A673 (cell line): ENCODE data around the gene KCNQ1. TPM values are rescaled to one million over a fixed set of nuclear protein-coding genes. Genes with fewer than 3 reads are reported as not detected.

ENCODE experiments used
- BruUV-seq: library from RNA; stranded (reverse); fragments of 400-500 nt; replicated peaks from 2 replicates; lab custom pipeline; 2021; lab: Mats Ljungman, UMichigan
- CTCF ChIA-PET: fragments of 300-600 bp; sonication (Branson Sonifier 250); formaldehyde crosslinking; loops from one replicate; lab custom pipeline; 2022; ENCODE audit warnings: antibody characterized with exemption; lab: Charles Lee
- POLR2A ChIA-PET: fragments of 300-600 bp; sonication (Branson Sonifier 250); formaldehyde crosslinking; loops from one replicate; lab custom pipeline; 2022; ENCODE audit warnings: antibody characterized with exemption; ENCODE audit not compliant: low non-redundant PET; lab: Charles Lee
- DNase-seq: peaks from one replicate; pipeline ENCODE4 v3.0.0-alpha.2; 2015; ENCODE audit warnings: low spot score
- H3K27ac ChIP-seq: fragments of 200-600 bp; sonication (generic); 2 replicates; pipeline ENCODE4 v1.5.1; 2016; ENCODE audit warnings: mixed run types, low read depth, mild to moderate bottlenecking, mixed read lengths, antibody characterized with exemption, low read length; ENCODE audit not compliant: poor library complexity, severe bottlenecking
- H3K27me3 ChIP-seq: fragments of 200-600 bp; sonication (generic); replicated peaks from 2 replicates; pipeline ENCODE4 v1.6.1; 2017; ENCODE audit warnings: mixed run types, low read depth, mild to moderate bottlenecking, mixed read lengths, antibody characterized with exemption, low read length; ENCODE audit not compliant: insufficient read depth, poor library complexity
- H3K36me3 ChIP-seq: fragments of 200-600 bp; sonication (generic); 2 replicates; pipeline ENCODE4 v1.6.1; 2016; ENCODE audit warnings: mixed run types, mild to moderate bottlenecking, mixed read lengths, antibody characterized with exemption, low read length; ENCODE audit not compliant: insufficient read depth, poor library complexity, severe bottlenecking
- H3K4me1 ChIP-seq: fragments of 200-600 bp; sonication (generic); 2 replicates; pipeline ENCODE4 v1.6.1; 2017; ENCODE audit warnings: mixed run types, mild to moderate bottlenecking, mixed read lengths, antibody characterized with exemption, low read length; ENCODE audit not compliant: insufficient read depth, poor library complexity, severe bottlenecking
- H3K4me3 ChIP-seq: fragments of 200-600 bp; sonication (generic); 2 replicates; pipeline ENCODE4 v1.5.1; 2016; ENCODE audit warnings: low read depth, mixed run types, mild to moderate bottlenecking, mixed read lengths, low read length; ENCODE audit not compliant: poor library complexity, severe bottlenecking
- H3K9me3 ChIP-seq: fragments of 200-600 bp; sonication (generic); 2 replicates; pipeline ENCODE4 v1.6.1; 2016; ENCODE audit warnings: mixed run types, low read depth, mild to moderate bottlenecking, mixed read lengths, antibody characterized with exemption, low read length; ENCODE audit not compliant: poor library complexity, severe bottlenecking
- EZH2 ChIP-seq: fragments of 200-600 bp; sonication (generic); IDR thresholded peaks from 2 replicates; pipeline ENCODE4 v1.6.1; 2017; ENCODE audit warnings: borderline replicate concordance, low read depth, mild to moderate bottlenecking, mixed read lengths, antibody characterized with exemption, low read length; ENCODE audit not compliant: poor library complexity, severe bottlenecking
- intact Hi-C: fragments of 100-400 bp; cut with micrococcal nuclease; formaldehyde crosslinking; loops from one replicate; pipeline ENCODE4 v1.10.0; 2022; ENCODE audit not compliant: unreplicated experiment
- total RNA-seq: library from RNA; stranded (reverse); gene quantifications from 2 replicates; pipeline ENCODE4 v1.2.3, GENCODE V29; 2021
- TF ChIP-seq, protein P1 (sequence below): fragments of 300-800, 200-600 bp; sonication (generic); conservative IDR thresholded peaks from 2 replicates; pipeline ENCODE4 v1.5.1; 2017; ENCODE audit warnings: low read depth, mild to moderate bottlenecking, antibody characterized with exemption, low read length, moderate library complexity, mixed read lengths

The KCNQ1 gene
- total RNA-seq, 1 experiment from 2014 or later: not detected

DNA sequence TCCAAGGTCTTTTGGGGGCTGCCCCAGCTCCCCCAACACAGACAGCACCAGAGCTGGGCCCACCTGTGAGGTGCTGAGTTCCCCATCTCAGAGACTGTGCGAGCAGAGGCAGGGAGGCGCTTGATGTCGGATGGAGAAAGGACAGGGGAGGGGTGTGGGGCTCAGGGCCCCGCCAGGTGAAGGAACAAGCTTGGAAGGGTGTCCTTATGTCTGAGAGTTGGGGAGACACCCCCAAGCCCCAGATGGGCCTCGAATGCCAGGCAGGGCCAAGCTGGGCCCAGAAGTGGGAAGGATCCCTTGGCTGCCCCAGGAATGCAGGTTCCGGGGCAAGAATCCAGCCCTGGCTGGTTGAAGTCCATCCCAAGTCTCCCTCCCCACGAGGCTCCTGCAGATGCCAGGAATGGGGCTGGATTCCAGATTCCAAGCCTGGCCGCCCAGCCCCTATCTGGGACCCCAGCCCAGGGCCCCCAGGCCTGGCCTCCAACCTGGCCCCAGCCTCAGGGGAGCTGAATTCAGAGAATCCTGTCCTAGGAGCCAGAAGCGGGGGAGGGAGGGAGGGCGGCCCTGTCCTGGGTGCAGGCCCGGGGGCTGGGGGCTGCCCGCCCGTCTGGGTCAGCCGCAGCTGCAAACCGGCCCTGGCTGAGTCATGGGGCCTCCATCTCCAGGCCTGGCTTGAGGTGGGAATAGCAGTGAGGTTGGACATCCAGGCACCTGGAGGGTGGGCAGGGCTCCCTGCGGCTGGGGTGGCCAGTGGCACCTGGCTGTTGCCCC is 389.9 kb downstream of the KCNQ1 start:
- H3K27ac ChIP-seq: no peak overlapping the region
- DNase-seq: no peak
- TF ChIP-seq, protein P1, sequence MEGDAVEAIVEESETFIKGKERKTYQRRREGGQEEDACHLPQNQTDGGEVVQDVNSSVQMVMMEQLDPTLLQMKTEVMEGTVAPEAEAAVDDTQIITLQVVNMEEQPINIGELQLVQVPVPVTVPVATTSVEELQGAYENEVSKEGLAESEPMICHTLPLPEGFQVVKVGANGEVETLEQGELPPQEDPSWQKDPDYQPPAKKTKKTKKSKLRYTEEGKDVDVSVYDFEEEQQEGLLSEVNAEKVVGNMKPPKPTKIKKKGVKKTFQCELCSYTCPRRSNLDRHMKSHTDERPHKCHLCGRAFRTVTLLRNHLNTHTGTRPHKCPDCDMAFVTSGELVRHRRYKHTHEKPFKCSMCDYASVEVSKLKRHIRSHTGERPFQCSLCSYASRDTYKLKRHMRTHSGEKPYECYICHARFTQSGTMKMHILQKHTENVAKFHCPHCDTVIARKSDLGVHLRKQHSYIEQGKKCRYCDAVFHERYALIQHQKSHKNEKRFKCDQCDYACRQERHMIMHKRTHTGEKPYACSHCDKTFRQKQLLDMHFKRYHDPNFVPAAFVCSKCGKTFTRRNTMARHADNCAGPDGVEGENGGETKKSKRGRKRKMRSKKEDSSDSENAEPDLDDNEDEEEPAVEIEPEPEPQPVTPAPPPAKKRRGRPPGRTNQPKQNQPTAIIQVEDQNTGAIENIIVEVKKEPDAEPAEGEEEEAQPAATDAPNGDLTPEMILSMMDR: no peak
- TF ChIP-seq EZH2: no peak
- no peaks in the 10 kb centered on the region for H3K9me3 ChIP-seq
- no peaks in the 10 kb centered on the region for H3K4me1 ChIP-seq
- CTCF ChIA-PET: no interaction called here
- H3K36me3 ChIP-seq: no peaks in the 10 kb centered on the region
- H3K27me3 ChIP-seq: no peaks in the 10 kb centered on the region
- BruUV-seq: no TSS peak
- H3K4me3 ChIP-seq: no peak overlapping the region
- POLR2A ChIA-PET: no interaction called here
- intact Hi-C loops: no loop called here

DNA sequence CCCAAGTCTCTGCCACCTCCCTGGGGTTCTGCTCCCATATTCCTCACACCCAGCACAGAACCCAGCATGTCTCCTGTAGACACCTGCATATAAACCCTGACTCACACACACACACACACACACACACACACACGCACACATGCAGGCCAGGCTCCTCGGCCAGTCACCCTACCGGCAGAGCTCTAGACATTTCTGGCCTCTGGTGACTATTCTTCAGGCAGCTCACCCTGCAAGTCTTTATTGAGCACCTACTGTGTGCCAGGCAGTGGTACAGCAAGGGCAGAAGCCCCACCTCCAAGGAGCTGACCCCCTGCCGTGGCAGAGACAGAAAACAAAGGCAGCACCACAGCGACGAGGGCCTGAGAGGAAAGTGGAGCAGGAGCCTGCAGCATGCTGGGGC is 390.5 kb downstream of the KCNQ1 start:
- no peaks in the 10 kb centered on the region for H3K9me3 ChIP-seq
- ChIA-PET POLR2A (no interaction called here), CTCF (no interaction called here)
- no peak for DNase-seq
- H3K4me1 ChIP-seq: no peaks in the 10 kb centered on the region
- intact Hi-C loops: no loop called here
- H3K27me3 ChIP-seq: no peaks in the 10 kb centered on the region
- no TSS peak for BruUV-seq
- no peaks in the 10 kb centered on the region for H3K36me3 ChIP-seq
- no peak overlapping the region for H3K27ac ChIP-seq
- TF ChIP-seq, protein P1: no peak
- TF ChIP-seq EZH2: no peak
- no peak overlapping the region for H3K4me3 ChIP-seq

DNA sequence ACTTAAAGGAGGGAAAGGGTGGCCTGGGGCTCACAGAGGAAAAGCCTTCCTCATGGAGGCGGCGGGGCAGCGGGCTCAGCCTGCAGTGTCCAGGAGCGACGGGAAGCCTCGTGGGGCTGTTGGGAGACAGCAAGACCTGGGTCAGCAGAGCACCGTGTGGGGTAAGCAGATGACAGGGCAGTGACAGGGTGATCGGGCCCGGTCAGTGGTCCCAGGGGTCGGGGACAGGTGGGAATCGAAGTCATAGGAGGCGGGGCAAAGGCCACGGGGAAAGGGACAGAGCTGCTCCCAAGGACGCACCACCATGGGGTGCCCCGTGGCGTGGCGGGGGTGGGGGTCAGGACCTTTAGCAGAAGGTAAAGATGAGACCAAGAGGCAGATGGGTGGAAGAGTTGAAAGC is 390.9 kb downstream of the KCNQ1 start:
- ChIA-PET POLR2A (no interaction called here), CTCF (no interaction called here)
- DNase-seq: no peak
- H3K27ac ChIP-seq: no peak overlapping the region
- H3K36me3 ChIP-seq: no peaks in the 10 kb centered on the region
- no peaks in the 10 kb centered on the region for H3K4me1 ChIP-seq
- H3K9me3 ChIP-seq: no peaks in the 10 kb centered on the region
- no peaks in the 10 kb centered on the region for H3K27me3 ChIP-seq
- no TSS peak for BruUV-seq
- intact Hi-C loops: no loop called here
- no peak for TF ChIP-seq EZH2
- TF ChIP-seq, protein P1: no peak
- H3K4me3 ChIP-seq: no peak overlapping the region
